NCI-H510A treated with DMSO at 0.1 percent for 48 hours (cell line): ENCODE data around the gene DENND5A.
"Not testable (repeated sequence)": the region's sequence is repeated elsewhere in the genome, so short reads cannot be mapped to it uniquely, and the experiment has no call there.

Source experiments
- DNase-seq: peaks from one replicate; lab custom pipeline; 2025; lab: John Stamatoyannopoulos, UW

The DENND5A gene

DNA sequence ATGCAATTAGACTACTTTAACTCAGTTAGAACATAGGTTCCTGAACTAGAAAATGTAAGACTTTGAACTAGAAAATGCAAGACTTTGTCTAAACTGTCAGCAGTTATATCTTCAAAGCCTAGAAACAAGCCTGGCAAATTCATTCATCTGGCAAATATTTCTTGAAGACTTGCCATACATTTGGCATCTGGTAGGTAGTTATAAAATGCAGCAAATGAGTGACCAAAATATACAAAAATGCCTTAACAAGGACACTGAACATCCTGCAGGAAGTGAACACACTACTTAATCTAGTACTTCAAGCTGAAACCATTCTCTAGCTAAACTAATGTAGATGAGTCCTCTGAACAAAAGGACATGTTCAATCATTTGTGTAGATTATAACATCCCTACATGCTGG lies 89.0 kb downstream of the DENND5A start:
- no peak for DNase-seq

DNA sequence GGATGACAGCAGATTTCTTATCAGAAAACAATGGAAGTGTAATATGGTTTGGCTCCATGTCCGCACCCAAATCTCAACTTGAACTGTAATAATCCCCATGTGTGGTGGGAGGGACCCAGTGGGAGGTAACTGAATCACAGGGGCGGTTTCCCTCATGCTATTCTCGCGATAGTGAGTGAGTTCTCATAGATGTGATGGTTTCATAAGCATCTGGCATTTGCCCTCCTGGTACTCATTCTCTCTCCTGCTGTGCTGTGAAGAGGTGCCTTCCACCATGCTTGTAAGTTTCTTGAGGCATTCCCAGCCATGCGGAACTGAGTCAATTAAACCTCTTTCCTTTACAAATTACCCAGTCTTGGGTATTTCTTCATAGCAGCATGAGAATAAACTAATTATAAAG lies 92.8 kb downstream of the DENND5A start:
- no peak for DNase-seq

DNA sequence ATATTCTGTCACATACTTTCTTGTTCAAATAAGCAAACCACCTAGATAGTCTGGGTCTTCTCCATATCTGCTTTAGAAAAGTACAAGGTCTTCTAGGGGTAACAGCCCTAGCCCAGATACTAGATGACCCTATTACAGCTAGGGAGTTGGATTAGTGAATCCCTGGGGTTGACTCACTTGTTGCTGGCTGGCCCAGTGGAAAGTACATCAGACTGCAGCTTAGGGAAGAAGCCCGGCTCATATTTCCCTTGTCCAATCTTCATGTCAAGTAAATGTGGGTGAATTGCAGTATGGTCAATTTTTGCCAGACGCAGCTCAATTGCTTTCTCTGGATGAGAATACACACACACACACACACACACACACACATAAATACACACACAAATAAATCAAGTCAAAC lies 94.7 kb downstream of the DENND5A start:
- DNase-seq: no peak

DNA sequence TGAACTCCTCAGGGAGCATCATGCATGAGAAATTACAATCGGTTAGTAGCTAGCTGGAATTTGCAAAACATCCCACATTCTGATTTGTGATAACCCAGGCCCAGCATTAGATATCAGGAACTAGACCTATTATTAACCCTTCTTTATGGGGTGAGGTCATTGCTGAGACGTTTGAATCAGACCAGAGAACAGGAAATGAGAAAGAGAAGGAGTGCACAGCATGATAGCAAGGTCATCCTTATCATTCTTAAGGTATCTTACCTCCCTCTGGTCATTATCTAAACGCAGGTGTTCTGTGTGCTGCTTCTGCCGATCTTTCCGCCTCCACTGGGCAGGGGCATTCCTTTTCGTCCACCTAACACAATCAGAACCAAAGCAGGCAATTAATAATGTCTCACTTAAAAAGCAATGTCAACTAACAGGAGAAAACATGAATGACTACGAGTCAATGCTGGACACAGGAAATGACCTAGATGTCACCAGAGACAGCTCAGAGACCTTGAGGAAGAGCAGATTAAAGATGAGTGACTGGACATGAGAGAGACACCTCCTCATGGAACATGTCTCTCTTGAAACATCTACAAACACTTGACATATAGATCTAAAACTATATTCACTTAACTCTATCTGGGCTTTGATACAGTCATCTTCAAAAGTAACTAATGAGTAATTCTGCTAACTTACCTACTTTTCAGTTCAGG lies 95.4 kb downstream of the DENND5A start:
- no peak for DNase-seq

DNA sequence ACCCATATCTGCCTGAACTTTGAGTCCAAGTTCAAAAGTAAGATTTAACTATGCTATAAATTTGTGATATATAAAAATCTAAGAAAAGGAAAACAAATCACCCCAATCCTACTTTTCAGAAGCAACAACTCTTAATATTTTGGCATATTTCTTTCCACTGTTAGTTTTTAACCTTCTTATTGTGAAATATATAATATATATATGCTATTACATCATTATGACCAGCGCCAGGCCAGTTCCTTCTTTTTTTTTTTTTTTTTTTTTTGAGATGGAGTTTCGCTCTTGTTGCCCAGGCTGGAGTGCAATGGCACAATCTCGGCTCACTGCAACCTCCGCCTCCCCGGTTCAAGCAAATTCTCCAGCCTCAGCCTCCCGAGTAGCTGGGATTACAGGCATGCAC lies 103.2 kb downstream of the DENND5A start:
- DNase-seq: not testable (repeated sequence)

DNA sequence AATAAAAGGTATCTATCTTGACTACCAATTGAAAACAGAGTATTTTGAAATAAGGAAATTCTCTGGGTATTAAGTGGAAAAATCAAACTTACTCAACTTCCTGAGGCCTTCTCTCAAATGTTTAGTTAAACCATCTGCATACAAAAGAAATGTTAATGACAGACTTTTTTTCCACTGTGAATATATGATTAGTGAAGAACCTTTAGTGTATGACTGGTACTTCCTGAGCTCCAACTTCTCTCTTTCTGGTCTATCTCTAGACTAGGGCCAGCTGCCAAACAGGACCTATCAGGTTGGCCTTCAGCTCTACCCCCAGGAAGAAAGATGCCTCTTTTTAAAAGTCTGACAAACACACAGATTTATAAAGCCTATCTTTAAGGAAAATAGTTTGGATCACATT lies 105.0 kb downstream of the DENND5A start:
- no peak for DNase-seq

DNA sequence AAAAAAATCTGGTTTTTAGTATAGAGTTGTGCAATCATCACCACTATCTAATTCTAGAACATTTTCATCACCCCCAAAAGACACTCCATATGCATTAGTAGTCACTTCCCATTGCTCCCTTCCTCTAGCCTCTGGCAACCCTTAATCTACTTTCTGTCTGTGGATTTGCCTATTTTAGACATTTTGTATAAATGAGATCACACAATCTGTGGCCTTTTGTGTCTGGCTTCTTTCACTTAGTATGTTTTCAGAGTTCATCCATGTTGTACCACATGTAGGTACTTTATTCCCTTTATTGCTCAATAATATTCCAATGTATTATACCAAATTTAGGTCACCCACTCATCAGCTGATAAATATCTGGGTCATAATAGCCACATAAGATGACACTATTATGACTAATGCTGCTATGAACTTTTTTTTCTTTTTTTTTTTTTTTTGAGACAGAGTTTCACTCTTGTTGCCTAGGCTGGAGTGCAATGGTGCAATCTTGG lies 106.2 kb downstream of the DENND5A start:
- no peak for DNase-seq

DNA sequence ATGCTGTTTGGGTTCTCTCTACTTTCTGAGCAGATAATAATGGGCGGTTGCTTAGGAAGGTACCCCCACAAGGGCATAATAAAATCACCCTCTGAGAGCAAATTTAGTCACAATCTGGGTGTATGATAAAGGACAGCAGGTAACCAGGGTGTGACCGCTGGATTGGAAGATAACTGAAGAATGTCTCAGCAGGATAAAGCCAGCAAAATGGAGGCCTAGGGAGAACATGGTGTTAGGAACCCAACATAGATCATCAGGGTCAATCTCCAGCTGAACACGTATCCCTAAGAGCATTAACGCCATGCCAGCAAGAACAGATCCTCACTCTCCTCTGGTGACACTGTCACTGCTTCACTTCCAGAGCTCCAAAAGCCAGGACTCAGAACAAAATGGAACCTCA lies 109.2 kb downstream of the DENND5A start:
- no peak for DNase-seq

DNA sequence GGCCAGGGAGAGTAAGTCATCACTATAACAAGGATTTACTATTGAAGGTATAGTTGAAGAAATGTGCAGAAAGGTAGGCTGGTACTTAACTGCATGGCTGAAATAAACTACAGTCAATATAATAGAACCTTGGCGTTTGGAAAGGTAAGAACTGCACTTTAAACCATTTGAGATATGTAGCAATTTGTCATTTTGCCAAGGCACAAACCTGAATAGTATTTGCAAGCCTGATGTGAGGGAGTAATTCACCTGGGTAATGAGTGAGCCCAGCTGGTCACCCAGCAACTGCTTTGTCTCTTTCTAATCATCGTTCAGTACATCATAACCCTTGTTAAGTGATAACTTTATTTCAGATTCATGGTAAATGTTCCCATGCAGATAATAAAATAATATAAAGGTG lies 111.5 kb downstream of the DENND5A start:
- DNase-seq: no peak

DNA sequence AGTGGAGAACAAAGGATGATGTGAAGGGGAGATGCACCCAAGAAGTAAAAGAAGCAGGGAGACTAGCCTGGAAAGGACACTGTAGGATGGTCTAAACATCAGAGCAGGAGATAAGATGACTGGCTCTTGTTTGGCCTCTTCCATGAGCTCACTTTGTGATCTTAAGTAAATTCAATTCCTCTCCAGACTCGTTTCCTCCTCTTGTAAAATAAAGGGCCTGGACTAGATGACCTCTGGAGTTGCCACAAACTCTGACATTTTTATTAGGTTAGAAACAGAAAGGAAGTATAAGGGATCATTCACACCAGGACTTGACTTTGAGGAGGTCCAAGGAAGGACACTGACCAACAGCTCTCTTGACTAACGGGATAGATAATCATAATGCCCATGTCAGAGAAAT lies 113.5 kb downstream of the DENND5A start:
- no peak for DNase-seq

DNA sequence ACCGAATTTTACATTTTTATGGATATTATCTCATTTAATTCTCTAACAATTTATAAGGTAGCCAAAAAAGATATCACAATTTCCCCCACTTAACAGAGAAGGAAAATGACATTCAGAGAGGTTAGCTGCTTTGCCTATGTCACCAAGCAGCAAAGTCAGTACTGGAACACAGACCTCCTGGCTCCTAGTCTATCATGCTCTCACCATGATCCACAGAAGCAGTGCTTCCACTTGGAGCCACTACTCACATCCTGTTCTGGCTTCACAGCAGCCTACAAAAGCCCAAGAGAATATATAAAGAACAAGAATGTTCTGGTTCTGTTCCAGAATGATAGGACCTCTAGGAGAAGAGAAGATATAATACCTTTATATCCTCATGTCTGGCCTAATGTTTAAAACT lies 114.2 kb downstream of the DENND5A start:
- no peak for DNase-seq

DNA sequence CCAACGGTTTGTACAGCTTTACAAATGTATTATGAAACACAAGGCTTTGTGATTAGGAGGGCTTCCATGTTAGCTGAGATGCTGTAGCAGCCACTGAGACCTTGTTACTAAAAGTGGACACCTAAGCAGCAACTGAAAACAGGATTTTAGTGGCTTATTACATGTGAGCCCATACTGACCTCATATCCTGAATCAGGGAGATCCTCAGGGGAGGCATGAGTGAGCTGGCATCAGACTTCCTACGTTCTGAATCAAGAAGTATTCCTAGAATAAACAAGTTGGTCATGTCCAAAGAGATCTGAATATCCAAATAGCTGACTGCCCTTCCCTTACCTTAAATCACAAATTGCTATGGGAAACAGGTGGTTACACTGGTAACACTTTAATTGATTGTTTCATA lies 114.6 kb downstream of the DENND5A start:
- DNase-seq: no peak

DNA sequence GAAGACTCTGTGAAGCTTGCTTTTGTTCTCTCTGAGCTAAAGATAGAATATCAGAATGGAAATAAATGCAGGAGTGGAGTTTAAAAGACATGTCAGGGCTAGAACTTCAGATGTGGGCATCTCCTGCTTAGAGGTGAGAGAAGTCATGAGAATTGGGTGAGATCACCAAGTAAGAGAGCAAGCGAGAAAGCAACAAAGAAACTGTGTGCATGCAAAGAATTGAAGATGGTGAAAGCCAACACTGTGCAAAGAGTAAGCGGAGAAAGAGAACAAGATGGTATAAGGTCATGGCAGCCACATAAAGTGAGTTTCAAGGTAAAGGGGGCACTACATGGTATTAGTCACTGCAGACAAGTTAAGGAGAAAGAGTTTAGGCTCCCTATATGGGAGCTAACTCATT lies 116.4 kb downstream of the DENND5A start:
- DNase-seq: no peak

DNA sequence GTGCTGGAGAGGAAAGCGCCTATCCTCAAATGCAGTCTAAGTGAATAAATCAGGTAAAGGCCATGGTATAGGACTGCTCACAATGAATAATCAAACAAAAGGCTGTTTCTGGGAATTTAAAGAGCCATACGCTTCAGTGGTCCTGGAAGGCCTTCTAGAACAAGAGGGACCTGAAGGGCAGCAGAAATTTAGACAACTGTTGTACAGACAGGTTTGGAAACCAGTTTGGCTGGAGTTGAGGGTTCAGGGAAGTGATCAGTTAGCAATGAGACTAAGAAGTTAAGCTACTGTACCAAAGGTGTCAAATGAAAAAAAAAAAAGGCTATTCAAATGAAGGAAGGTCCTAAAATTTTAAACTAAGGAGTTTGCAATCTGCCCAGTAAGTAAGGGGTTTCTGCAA lies 117.1 kb downstream of the DENND5A start:
- no peak for DNase-seq

DNA sequence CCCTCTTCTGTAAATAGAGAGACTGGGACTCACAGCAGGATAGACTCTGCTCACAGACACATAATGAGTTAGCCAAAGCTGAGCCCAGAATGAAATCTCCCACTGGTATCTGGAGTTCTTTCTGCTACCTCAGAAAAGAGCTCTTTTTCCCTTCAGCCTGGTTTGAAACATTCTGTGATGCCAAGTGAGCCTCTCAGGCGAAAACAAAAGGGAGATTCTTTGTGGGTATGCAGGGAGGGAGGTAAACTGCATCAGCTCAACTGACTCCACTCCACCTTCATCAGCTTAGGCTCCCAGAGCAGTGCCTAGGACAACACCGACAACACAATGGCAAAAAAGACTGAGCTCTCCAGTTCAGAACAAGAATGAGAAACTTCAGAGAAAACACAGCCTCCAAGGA lies 118.7 kb downstream of the DENND5A start:
- DNase-seq: no peak

DNA sequence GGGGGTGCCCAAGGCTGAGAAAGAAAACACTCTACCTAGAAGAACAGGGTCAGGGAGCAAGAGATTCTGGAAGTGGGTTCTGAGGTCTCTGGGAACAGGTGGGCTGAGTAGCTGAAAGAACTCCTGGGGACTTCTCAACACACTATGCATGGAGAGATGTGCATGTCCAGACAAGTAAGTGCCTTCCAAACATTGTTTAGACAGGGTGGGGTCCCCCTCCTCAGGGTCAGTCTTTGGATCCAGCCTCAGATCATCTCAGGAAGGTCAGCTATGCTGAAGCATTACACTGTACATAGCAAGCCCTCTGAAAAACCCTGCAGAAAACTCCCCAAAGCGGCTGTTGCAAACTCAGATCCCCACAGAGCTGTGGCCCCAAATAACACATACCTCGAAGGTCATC lies 119.9 kb downstream of the DENND5A start:
- DNase-seq: no peak

DNA sequence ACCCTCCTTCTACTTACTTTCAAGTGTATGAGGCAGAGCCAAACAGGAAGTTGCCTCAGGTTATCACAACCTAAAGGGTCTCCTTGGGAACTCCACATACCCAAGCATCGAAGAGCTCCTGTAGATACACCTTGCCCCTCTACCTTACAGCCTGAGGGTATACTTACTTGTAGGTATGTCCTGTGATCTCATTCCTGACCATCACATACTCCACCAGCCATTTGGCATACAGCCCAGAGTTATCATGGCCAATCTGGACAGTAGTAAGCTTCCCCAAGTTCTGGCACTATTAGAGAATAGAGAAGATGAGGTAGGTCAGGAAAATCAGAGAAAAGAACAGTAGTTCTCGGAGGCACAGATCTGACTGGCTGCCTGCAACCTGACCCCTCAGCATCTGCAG lies 120.3 kb downstream of the DENND5A start:
- no peak for DNase-seq

DNA sequence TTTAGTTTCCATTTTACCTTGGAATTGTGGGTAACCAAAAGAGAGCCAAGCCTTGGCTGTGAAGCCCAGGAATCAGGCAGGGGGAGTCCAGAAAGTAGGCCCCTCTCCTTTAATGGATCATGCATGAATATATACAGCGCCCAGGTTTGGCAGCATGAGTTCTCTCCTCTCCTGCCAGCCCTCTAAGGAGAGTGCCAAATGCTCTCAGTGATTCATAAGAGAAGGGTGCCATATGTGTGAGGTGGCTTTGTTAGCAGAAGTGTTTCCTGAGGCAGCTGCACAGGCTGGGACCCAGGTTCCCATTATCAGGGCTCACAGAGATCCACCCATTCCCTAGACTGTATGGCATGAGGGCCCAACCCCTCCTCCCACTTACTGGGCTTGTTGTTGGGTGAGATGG lies 121.4 kb downstream of the DENND5A start:
- no peak for DNase-seq

DNA sequence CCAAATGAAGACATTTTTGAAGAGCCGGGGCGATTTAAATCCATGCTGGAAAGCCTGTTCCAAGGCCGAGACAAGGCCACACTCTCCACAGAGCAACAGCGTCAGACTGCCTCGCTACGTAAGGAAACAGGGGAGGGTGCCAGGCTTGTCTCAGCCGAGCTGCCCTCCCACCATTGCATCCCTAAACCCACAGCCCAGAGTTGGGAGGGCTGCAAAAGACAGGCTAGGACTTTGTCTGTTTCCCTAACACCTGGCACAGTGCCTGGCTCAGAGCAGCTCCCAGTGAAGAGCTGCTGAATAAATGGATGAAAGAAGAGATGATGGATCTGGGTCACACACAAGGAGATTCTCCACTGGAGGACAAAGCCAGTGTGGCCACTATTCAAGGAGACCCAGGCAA lies 122.4 kb downstream of the DENND5A start:
- DNase-seq: no peak

DNA sequence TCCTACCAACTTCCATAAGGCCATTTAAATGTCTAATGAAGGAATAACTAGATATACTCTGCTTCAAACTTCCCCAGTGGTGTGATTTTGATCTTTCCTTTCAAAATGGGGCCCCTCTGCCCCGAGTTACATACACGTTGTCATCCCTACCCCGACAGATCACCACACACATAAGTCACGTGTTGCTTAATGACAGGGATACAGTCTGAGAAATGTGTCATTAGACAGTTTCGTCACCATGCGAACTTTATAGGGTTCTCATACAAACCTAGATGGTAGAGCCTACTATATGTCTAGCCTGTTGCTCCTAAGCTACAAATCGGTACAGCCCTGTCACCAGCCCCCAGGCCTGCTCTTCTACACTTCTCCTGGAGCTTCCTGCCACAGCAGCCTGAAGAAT lies 124.0 kb downstream of the DENND5A start:
- DNase-seq: no peak

DNA sequence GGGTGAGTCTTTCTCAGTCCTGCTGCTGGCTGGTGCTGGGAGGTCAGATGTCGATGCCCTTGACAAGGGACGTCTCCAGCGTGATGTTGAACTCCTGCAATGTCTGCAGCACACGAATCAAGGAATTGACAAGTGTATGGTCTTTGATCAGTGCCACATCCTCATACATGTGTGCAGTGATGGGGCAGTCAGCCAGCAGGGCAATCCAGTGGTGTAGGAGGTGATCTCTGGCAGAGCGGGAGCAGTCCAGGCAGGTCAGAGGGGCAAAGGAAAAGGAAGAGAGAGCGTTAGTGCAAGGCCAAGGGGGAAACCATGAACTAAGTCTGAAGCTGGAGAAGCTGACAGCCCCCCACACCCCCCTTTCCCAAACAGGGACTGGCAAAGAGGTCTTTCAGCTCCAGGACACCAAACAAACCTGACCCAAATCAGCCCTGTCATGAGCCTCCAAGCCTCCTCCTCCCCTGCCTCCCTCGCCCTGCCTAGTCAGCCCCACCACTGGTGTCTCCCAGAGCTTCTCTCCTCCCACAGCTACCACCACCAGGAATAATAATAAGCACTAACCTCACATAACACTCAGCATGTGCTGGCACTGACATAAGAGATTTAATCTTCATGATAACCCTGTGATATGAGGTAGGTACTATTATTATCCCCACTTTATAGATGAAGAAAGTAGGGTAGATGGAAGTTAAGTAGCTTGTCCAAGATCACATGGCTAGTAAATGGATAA lies 125.4 kb downstream of the DENND5A start:
- DNase-seq: no peak

DNA sequence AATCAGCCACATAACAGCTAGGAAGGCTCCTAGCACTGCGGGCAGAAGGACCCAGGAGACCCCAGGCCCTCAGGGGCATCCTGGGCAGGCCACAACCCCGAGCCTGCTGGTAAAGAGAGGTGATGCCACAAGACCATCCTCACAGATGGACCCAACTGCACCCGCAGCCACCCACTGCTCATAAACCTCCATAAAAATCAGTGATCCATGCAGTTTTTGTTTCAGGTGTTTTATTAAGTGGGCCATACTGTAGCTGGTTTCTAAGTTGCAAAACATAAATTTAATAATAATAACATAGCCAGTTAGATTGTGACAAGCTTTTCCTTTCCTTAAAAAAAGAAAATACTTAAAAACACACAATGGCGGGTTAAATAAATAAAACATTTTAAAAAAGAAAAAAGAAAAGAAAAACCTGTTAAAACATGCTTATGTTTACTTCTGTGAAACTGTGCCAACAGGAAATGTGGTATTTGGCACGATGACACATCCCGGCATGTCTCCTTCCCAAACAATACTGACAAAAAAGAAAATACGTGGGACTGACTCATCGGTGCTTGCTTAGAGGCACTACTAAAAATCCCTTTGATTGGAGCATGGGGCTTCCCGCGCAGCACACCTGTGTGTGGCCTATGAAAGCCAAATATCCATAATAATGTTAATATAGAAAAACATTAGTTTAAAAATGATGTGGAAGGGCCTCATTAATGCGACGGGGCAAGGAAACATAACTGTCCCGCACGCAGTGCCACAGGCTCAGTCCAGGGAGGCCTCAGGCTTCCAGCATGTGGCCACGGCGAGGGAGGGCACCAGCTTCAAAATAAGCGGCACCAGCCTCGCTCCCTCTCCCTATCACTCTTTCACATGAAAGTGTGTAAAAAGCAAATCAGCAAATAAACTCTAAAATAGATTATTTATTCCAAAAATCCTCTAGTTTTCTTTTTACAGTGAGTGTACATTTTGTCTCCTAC lies 126.3 kb downstream of the DENND5A start:
- DNase-seq: peak; percentile 64

DNA sequence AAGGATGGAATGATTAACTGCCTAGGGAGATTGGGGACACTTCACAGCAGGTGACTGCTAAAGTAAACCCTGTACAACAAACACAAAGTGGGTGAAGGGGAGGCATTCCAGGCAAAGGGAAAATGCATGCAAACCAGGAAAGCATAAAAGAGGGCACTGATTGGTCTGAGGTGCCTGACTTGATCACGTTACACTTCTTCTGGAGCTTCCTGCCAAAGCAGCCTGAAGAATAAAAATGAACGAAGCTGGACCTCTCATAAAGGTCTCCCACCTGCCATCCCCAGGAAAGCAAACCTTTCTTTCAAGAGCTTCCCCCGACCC lies 127.1 kb downstream of the DENND5A start:
- peak; percentile 85 for DNase-seq
